ENCODE results near the gene EDAR. TPM values are rescaled to one million over a fixed set of nuclear protein-coding genes. Genes with fewer than 3 reads are reported as not detected.

The EDAR gene
- total and polyA plus RNA-seq, 8 donors: 0.47 to 8.1 (median 5.9) TPM; not detected in 1

GRCh38 chr2:108938077-108938710 is 50.8 kb downstream of the EDAR start:
- intact Hi-C loops (cut with DNase I): no loop called here
- no peak overlapping the region for H3K4me3 ChIP-seq
- H3K9me3 ChIP-seq: no peaks in the 10 kb centered on the region
- H3K27me3 ChIP-seq: no peaks in the 10 kb centered on the region
- TF ChIP-seq CTCF (IDR thresholded peaks at IDR 0.05): no peak
- H3K4me1 ChIP-seq: no peaks in the 10 kb centered on the region
- DNase-seq (no peak), ATAC-seq (no peak)
- no peaks in the 10 kb centered on the region for H3K36me3 ChIP-seq
- no peak overlapping the region for H3K27ac ChIP-seq

GRCh38 chr2:108937367-108938017 is 51.5 kb downstream of the EDAR start:
- H3K27ac ChIP-seq: no peak overlapping the region
- ATAC-seq (no peak), DNase-seq (no peak)
- H3K4me3 ChIP-seq: no peak overlapping the region
- H3K9me3 ChIP-seq: no peaks in the 10 kb centered on the region
- no peaks in the 10 kb centered on the region for H3K36me3 ChIP-seq
- no peak for TF ChIP-seq CTCF (IDR thresholded peaks at IDR 0.05)
- intact Hi-C loops (cut with DNase I): no loop called here
- no peaks in the 10 kb centered on the region for H3K4me1 ChIP-seq
- no peaks in the 10 kb centered on the region for H3K27me3 ChIP-seq

- H3K4me3 ChIP-seq: no peak overlapping the region
- no peak for ATAC-seq
- H3K27me3 ChIP-seq: no peaks in the 10 kb centered on the region
- H3K27ac ChIP-seq: no peak overlapping the region
- no peak for TF ChIP-seq CTCF (IDR thresholded peaks at IDR 0.05)
- intact Hi-C loops (cut with DNase I): no loop called here
- no peaks in the 10 kb centered on the region for H3K9me3 ChIP-seq
- H3K36me3 ChIP-seq: no peaks in the 10 kb centered on the region
- peak in 1 of 4 donors; percentile 60 for DNase-seq
- no peaks in the 10 kb centered on the region for H3K4me1 ChIP-seq
These were observed 52.2 kb downstream of the EDAR start for GRCh38 chr2:108936866-108937265.

GRCh38 chr2:108936076-108936864 is 52.8 kb downstream of the EDAR start:
- Histone ChIP-seq H3K36me3 (no peaks in the 10 kb centered on the region), H3K4me1 (no peaks in the 10 kb centered on the region), H3K4me3 (no peak overlapping the region), H3K27ac (no peak overlapping the region), H3K9me3 (no peaks in the 10 kb centered on the region), H3K27me3 (no peaks in the 10 kb centered on the region)
- intact Hi-C loops (cut with DNase I): no loop called here
- no peak for DNase-seq
- TF ChIP-seq CTCF (IDR thresholded peaks at IDR 0.05): no peak
- no peak for ATAC-seq

- DNase-seq: peak in 1 of 4 donors; percentile 59
- H3K27me3 ChIP-seq: no peaks in the 10 kb centered on the region
- no peak for TF ChIP-seq CTCF (IDR thresholded peaks at IDR 0.05)
These were observed 53.7 kb downstream of the EDAR start for GRCh38 chr2:108935271-108935741.

More at GRCh38 chr2:108935271-108935741, 53.7 kb downstream of the EDAR start:
- Histone ChIP-seq H3K4me1 (no peaks in the 10 kb centered on the region), H3K27ac (no peak overlapping the region), H3K9me3 (no peaks in the 10 kb centered on the region), H3K36me3 (no peaks in the 10 kb centered on the region), H3K4me3 (no peak overlapping the region)
- intact Hi-C loops (cut with DNase I): no loop called here
- ATAC-seq: peak; percentile 10

All from left lung (tissue), 10 donors.